ENCODE data around the gene KRTCAP2. TPM values are rescaled to one million over a fixed set of nuclear protein-coding genes. Genes with fewer than 3 reads are reported as not detected.

The KRTCAP2 gene
- total RNA-seq, 2 experiments from 2014 or later, result 124 to 125 TPM

- CTCF ChIA-PET, result interaction anchor here (9.3 kb wide), 1 partner anchor 34 kb away, joined by 69 read pairs; the partner anchor contains the start of genes KRTCAP2 and TRIM46
Measured at GRCh38 chr1:155140630-155140953, 32.5 kb downstream of the KRTCAP2 start.

GRCh38 chr1:155139895-155140629 is 33.0 kb downstream of the KRTCAP2 start, which contains the start of gene DPM3:
Gene DPM3 (minus strand): TSS chr1:155140531. CDS start chr1:155140240, 291 bp downstream.
- no peaks in the 10 kb centered on the region for H3K27me3 Mint-ChIP-seq
- POLR2A ChIA-PET, result interaction anchor here (0.6 to 1.0 kb wide), 2 partner anchors 12 to 45 kb away, joined by 3 read pairs; no protein-coding TSS in a partner anchor
- intact Hi-C loops (cut with micrococcal nuclease), result no loop called here
- H3K4me3 Mint-ChIP-seq, result peak within 1 kb of the TSS; percentile 99
- peaks cover 32% of the 10 kb centered on the region for H3K36me3 Mint-ChIP-seq (ENCODE audit: low read depth)
- ATAC-seq (peak; percentile 78), DNase-seq (peak; percentile 95)
- CTCF ChIA-PET, result interaction anchor here (0.6 to 9.3 kb wide), 3 partner anchors 10 to 87 kb away, joined by 3 to 69 read pairs (median 3); partner anchors contain the start of genes KRTCAP2 and TRIM46
- no peak for TF ChIP-seq CTCF (IDR thresholded peaks at IDR 0.05)
- H3K27ac Mint-ChIP-seq, result peak within 1 kb of the TSS; percentile 97
- H3K4me1 Mint-ChIP-seq (ENCODE audit: low read depth), result peaks cover 27% of the 10 kb centered on the region
- H3K9me3 Mint-ChIP-seq, result no peaks in the 10 kb centered on the region

More at GRCh38 chr1:155140630-155140953, 32.5 kb downstream of the KRTCAP2 start:
- DNase-seq (no peak), ATAC-seq (no peak)
- Mint-ChIP-seq H3K27me3 (no peaks in the 10 kb centered on the region), H3K4me1 (ENCODE audit: low read depth) (peaks cover 27% of the 10 kb centered on the region), H3K36me3 (ENCODE audit: low read depth) (peaks cover 32% of the 10 kb centered on the region), H3K4me3 (peak overlapping the region; percentile 99), H3K27ac (peak overlapping the region; percentile 97), H3K9me3 (no peaks in the 10 kb centered on the region)
- POLR2A ChIA-PET, result interaction anchor here (0.6 to 1.0 kb wide), 2 partner anchors 12 to 45 kb away, joined by 3 read pairs; no protein-coding TSS in a partner anchor
- intact Hi-C loops (cut with micrococcal nuclease), result no loop called here
- no peak for TF ChIP-seq CTCF (IDR thresholded peaks at IDR 0.05)

- H3K27me3 Mint-ChIP-seq, result no peaks in the 10 kb centered on the region
- peaks cover 32% of the 10 kb centered on the region for H3K36me3 Mint-ChIP-seq (ENCODE audit: low read depth)
- intact Hi-C loops (cut with micrococcal nuclease), result no loop called here
- DNase-seq, result no peak
- H3K9me3 Mint-ChIP-seq, result no peaks in the 10 kb centered on the region
- peak overlapping the region; percentile 99 for H3K4me3 Mint-ChIP-seq
- peak overlapping the region; percentile 99 for H3K27ac Mint-ChIP-seq
- TF ChIP-seq CTCF (IDR thresholded peaks at IDR 0.05), result no peak
- ATAC-seq, result no peak
- CTCF ChIA-PET, result interaction anchor here (0.7 to 9.3 kb wide), 11 partner anchors 9 to 76 kb away, joined by 3 to 69 read pairs (median 5); partner anchors contain the start of genes KRTCAP2 and TRIM46
- peaks cover 33% of the 10 kb centered on the region for H3K4me1 Mint-ChIP-seq (ENCODE audit: low read depth)
- POLR2A ChIA-PET, result interaction anchor here (1.1 to 1.3 kb wide), 4 partner anchors 29 to 134 kb away, joined by 3 to 4 read pairs (median 3); partner anchors contain the start of gene KRTCAP2
Measured at GRCh38 chr1:155137154-155137949, 35.8 kb downstream of the KRTCAP2 start.

- peak overlapping the region; percentile 99 for H3K27ac Mint-ChIP-seq
- no peak for TF ChIP-seq CTCF (IDR thresholded peaks at IDR 0.05)
- ATAC-seq, result peak; percentile 11
- ChIA-PET POLR2A (interaction anchor here (1.2 to 1.3 kb wide), 3 partner anchors 29 to 133 kb away, joined by 3 to 4 read pairs (median 3); partner anchors contain the start of gene KRTCAP2), CTCF (interaction anchor here (0.9 to 9.3 kb wide), 10 partner anchors 9 to 75 kb away, joined by 3 to 69 read pairs (median 8); partner anchors contain the start of genes KRTCAP2 and TRIM46)
- peaks cover 33% of the 10 kb centered on the region for H3K4me1 Mint-ChIP-seq (ENCODE audit: low read depth)
- H3K4me3 Mint-ChIP-seq, result peak overlapping the region; percentile 99
- peaks cover 32% of the 10 kb centered on the region for H3K36me3 Mint-ChIP-seq (ENCODE audit: low read depth)
- DNase-seq, result peak; percentile 39
- intact Hi-C loops (cut with micrococcal nuclease), result no loop called here
- no peaks in the 10 kb centered on the region for H3K9me3 Mint-ChIP-seq
- no peaks in the 10 kb centered on the region for H3K27me3 Mint-ChIP-seq
Measured at GRCh38 chr1:155136748-155137147, 36.4 kb downstream of the KRTCAP2 start.

Data from activated CD8-positive, alpha-beta T cell treated with anti-CD3 and anti-CD28 coated beads for 36 hours (primary cell).